Subcutaneous adipose tissue (tissue), 4 donors: ENCODE data around the gene VKORC1L1. TPM values are rescaled to one million over a fixed set of nuclear protein-coding genes. Genes with fewer than 3 reads are reported as not detected.

Experiments used
- CTCF ChIP-seq: fragments of 450-650 bp; IDR thresholded peaks from one replicate; pipeline ENCODE4 v1.5.1; 2016; ENCODE audit warnings: low read depth, mild to moderate bottlenecking, control low read depth, antibody characterized with exemption, moderate library complexity
- total RNA-seq, 4 donors: library from RNA; depleted of rRNA; stranded (reverse); fragments of >200 nt; gene quantifications; one replicate each; pipeline ENCODE4 v1.1.0, GENCODE V29; 2016

VKORC1L1 gene
- total RNA-seq, 4 donors from 2014 or later: 73.3 to 117 (median 91.2) TPM

GRCh38 chr7:65974876-65975275 is 102.0 kb downstream of the VKORC1L1 start:
- TF ChIP-seq CTCF: no peak

- TF ChIP-seq CTCF: no peak
These were observed 103.1 kb downstream of the VKORC1L1 start for GRCh38 chr7:65975814-65976445.

GRCh38 chr7:65976659-65977196 is 103.9 kb downstream of the VKORC1L1 start:
- no peak for TF ChIP-seq CTCF

- no peak for TF ChIP-seq CTCF
These were observed 106.2 kb downstream of the VKORC1L1 start for GRCh38 chr7:65978891-65979582.

- no peak for TF ChIP-seq CTCF
These were observed 107.0 kb downstream of the VKORC1L1 start for GRCh38 chr7:65979583-65980477.

DNA sequence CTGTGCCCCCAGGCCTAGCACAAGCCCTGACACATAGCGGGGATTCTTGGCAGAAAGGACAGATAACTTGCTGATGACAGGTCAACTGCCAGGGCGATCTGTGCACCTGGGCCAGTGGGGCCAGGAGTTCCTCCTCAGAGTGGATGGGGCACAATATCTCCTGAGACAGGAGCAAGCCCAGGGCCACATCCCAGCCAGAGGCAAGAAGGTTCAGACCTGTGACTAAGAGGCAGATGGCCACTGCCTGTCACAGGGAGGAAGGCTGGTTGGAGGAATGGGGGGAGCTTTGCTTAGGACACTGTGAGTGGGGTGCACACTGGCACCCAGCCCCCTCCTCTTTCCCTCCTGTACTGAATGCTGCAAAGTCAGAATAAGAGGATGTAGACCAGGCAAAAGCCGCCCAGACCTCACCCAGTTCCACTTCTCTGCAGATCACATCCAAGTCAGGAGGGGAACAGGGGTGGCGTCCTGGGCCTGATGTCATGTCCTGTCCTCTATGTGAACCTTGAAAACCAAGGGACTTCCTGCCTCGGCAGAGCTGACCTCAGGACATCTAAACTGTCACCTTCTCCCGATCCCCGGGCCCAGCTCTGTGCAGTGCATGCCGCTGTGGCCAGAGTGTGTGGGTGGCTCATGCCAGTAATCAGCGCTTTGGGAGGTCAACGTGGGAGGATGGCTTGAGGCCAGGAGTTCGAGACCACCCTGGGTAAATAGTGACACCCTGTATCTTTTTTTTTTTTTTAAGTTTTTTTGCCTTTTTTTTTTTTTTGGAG is 107.8 kb downstream of the VKORC1L1 start:
- no peak for TF ChIP-seq CTCF
